DMS153 treated with DMSO at 0.1 percent for 48 hours (cell line): ENCODE measurements around the gene DOK6.

Experiments used
- DNase-seq: peaks from one replicate; lab custom pipeline; 2025; ENCODE audit not compliant: unreplicated experiment; lab: John Stamatoyannopoulos, UW

Gene DOK6

GRCh38 chr18:69730664-69731063, 330.0 kb downstream of the DOK6 start:
- DNase-seq = no peak

- DNase-seq = no peak
These were observed 333.8 kb downstream of the DOK6 start for GRCh38 chr18:69734536-69734935.

- DNase-seq = no peak
These were observed 336.0 kb downstream of the DOK6 start for GRCh38 chr18:69736730-69737129.

- DNase-seq = no peak
These were observed 337.2 kb downstream of the DOK6 start for GRCh38 chr18:69737851-69738250.

GRCh38 chr18:69747388-69747787, 346.7 kb downstream of the DOK6 start:
- no peak for DNase-seq

- no peak for DNase-seq
These were observed 352.2 kb downstream of the DOK6 start for GRCh38 chr18:69752737-69753380.

- DNase-seq = no peak
These were observed 353.4 kb downstream of the DOK6 start for GRCh38 chr18:69754108-69754507.

GRCh38 chr18:69755041-69755440, 354.4 kb downstream of the DOK6 start:
- no peak for DNase-seq

GRCh38 chr18:69755856-69756496, 355.3 kb downstream of the DOK6 start:
- DNase-seq = no peak

GRCh38 chr18:69757733-69758132, 357.0 kb downstream of the DOK6 start:
- DNase-seq = no peak

- DNase-seq = no peak
These were observed 357.8 kb downstream of the DOK6 start for GRCh38 chr18:69758458-69758857.

- DNase-seq = no peak
These were observed 358.4 kb downstream of the DOK6 start for GRCh38 chr18:69759046-69759445.

- DNase-seq = no peak
These were observed 362.3 kb downstream of the DOK6 start for GRCh38 chr18:69763002-69763401.

- DNase-seq = no peak
These were observed 363.1 kb downstream of the DOK6 start for GRCh38 chr18:69763821-69764220.

- no peak for DNase-seq
These were observed 369.6 kb downstream of the DOK6 start for GRCh38 chr18:69770238-69770637.

- no peak for DNase-seq
These were observed 374.1 kb downstream of the DOK6 start for GRCh38 chr18:69774831-69775230.

GRCh38 chr18:69777248-69777647, 376.6 kb downstream of the DOK6 start:
- no peak for DNase-seq

- DNase-seq = no peak
These were observed 378.0 kb downstream of the DOK6 start for GRCh38 chr18:69778680-69779079.

GRCh38 chr18:69780851-69781250, 380.2 kb downstream of the DOK6 start:
- no peak for DNase-seq

GRCh38 chr18:69784815-69785214, 384.1 kb downstream of the DOK6 start:
- DNase-seq = no peak

GRCh38 chr18:69785466-69785865, 384.8 kb downstream of the DOK6 start:
- DNase-seq = no peak

- DNase-seq = no peak
These were observed 385.7 kb downstream of the DOK6 start for GRCh38 chr18:69786427-69786826.
